K562 (cell line): ENCODE results near the gene ROR2. TPM values are rescaled to one million over a fixed set of nuclear protein-coding genes. Genes with fewer than 3 reads are reported as not detected.

ENCODE experiments used
- ATAC-seq: fragments of 200-7000 bp; cut with Tn5 transposase; 3 replicates; pipeline ENCODE4 v1.9.1; 2020; ENCODE audit warnings: moderate library complexity
- BruUV-seq: library from RNA; stranded (reverse); fragments of 400-500 nt; replicated peaks from 2 replicates; lab custom pipeline; 2021; lab: Mats Ljungman, UMichigan
- CTCF ChIA-PET: fragments of 300-600 bp; formaldehyde crosslinking; extraction: SDS; loops from one replicate; lab custom pipeline; 2021; ENCODE audit warnings: low intra/inter-chr PET ratio; lab: Yijun Ruan, JAX
- POLR2A ChIA-PET: fragments of 300-600, 350-650 bp; sonication (Branson Sonifier 250); formaldehyde crosslinking; extraction: SDS; loops from one replicate; lab custom pipeline; 2021; ENCODE audit warnings: antibody characterized with exemption, inconsistent platforms; lab: Yijun Ruan, JAX
- DNase-seq, 4 experiments: peaks; one replicate each; pipeline versions ENCODE4 v3.0.0 to v3.0.0-alpha.2; 2011 to 2018; ENCODE audit warnings: low spot score in 3 of 4, mixed read lengths in 3 of 4; ENCODE audit errors: extremely low read depth in 1 of 4
- FAIRE-seq: peaks from 2 replicates; lab custom pipeline; 2011; peaks lifted over from hg19 to GRCh38; lab: Jason Lieb, UNC
- H2AFZ ChIP-seq: 2 replicates; pipeline ENCODE4 v1.6.0; 2011; ENCODE audit warnings: low read depth, low read length, control low read depth, inconsistent platforms
- H3K27ac ChIP-seq: fragments of 200-600 bp; 3 replicates; pipeline ENCODE4 v1.8.0; 2011; ENCODE audit warnings: low read depth, mild to moderate bottlenecking, control low read depth, inconsistent platforms, low read length, moderate library complexity, mixed read lengths; ENCODE audit errors: extremely low read depth
- H3K27me3 ChIP-seq, 2 experiments: fragments of 300-600 bp in 1 of 2; 2 replicates in 1 of 2; 3 replicates in 1 of 2; pipeline versions ENCODE4 v1.6.0 to v1.8.0; 2011; ENCODE audit warnings: inconsistent platforms in 2 of 2, low read length in 2 of 2, mild to moderate bottlenecking in 1 of 2, mixed read lengths in 1 of 2, moderate library complexity in 1 of 2; ENCODE audit not compliant: control insufficient read depth in 2 of 2, insufficient read depth in 2 of 2
- H3K36me3 ChIP-seq: fragments of 300-600 bp; 3 replicates; pipeline ENCODE4 v1.8.0; 2011; ENCODE audit warnings: mild to moderate bottlenecking, low read length, inconsistent platforms; ENCODE audit not compliant: control insufficient read depth, insufficient read depth
- H3K4me1 ChIP-seq, 2 experiments: fragments of 200-600 bp in 1 of 2; replicated peaks in 1 of 2; 2 replicates in 1 of 2; 3 replicates in 1 of 2; pipeline versions ENCODE4 v1.5.1 to v1.8.0; 2011; ENCODE audit warnings: inconsistent platforms in 2 of 2, low read length in 2 of 2, mild to moderate bottlenecking in 1 of 2, mixed read lengths in 1 of 2, moderate library complexity in 1 of 2; ENCODE audit not compliant: control insufficient read depth in 2 of 2, insufficient read depth in 2 of 2
- H3K4me2 ChIP-seq: 2 replicates; pipeline ENCODE4 v1.6.1; 2011; ENCODE audit warnings: low read length, control low read depth, inconsistent platforms, mixed read lengths; ENCODE audit not compliant: insufficient read depth
- H3K4me3 ChIP-seq: fragments of 200-600 bp; sonication (generic), shearing (Covaris generic); 2 replicates; pipeline ENCODE4 v1.5.1; 2016; ENCODE audit warnings: control low read depth, inconsistent platforms
- H3K79me2 ChIP-seq: fragments of 200-600 bp; 3 replicates; pipeline ENCODE4 v1.8.0; 2011; ENCODE audit warnings: low read length, inconsistent platforms; ENCODE audit not compliant: control insufficient read depth, insufficient read depth
- H3K9ac ChIP-seq, 2 experiments: 2 replicates each; pipeline versions ENCODE4 v1.6.0 to v1.6.1; 2011; ENCODE audit warnings: low read depth in 2 of 2, low read length in 2 of 2, control low read depth in 1 of 2, inconsistent platforms in 1 of 2, mild to moderate bottlenecking in 1 of 2, mixed read lengths in 1 of 2; ENCODE audit not compliant: insufficient read depth in 1 of 2
- H3K9me1 ChIP-seq: one replicate; pipeline ENCODE4 v1.6.0; 2011; ENCODE audit warnings: inconsistent platforms, mild to moderate bottlenecking, low read length, moderate library complexity; ENCODE audit not compliant: control insufficient read depth, insufficient read depth
- H3K9me3 ChIP-seq: replicated peaks from 2 replicates; pipeline ENCODE4 v1.5.1; 2011; ENCODE audit warnings: low read depth, low read length, inconsistent platforms; ENCODE audit not compliant: control insufficient read depth, insufficient read depth
- H4K20me1 ChIP-seq: replicated peaks from 2 replicates; pipeline ENCODE4 v1.6.1; 2011; ENCODE audit warnings: low read length, inconsistent platforms, mixed read lengths; ENCODE audit not compliant: control insufficient read depth, insufficient read depth
- HDAC6 ChIP-seq: IDR thresholded peaks from 2 replicates; pipeline ENCODE4 v1.6.1; 2012; ENCODE audit warnings: low read depth, mild to moderate bottlenecking, control low read depth, inconsistent platforms, low read length, moderate library complexity
- MBD2 ChIP-seq: sonication (generic); IDR thresholded peaks from 2 replicates; pipeline ENCODE4 v1.6.1; 2016; ENCODE audit warnings: low read depth, borderline replicate concordance
- PPARD ChIP-seq: fragments of 250-450 bp; sonication (Bioruptor Pico); IDR thresholded peaks from 2 replicates; pipeline ENCODE4 v1.8.0; 2022; ENCODE audit warnings: inconsistent platforms, mild to moderate bottlenecking, moderate library complexity
- SREBF1 ChIP-seq: fragments of 150-350 bp; IDR thresholded peaks from 2 replicates; pipeline ENCODE4 v1.6.1; 2014; ENCODE audit warnings: antibody characterized with exemption, low read depth, low read length, borderline replicate concordance
- SREBF2 ChIP-seq: sonication (generic); formaldehyde crosslinking; IDR thresholded peaks from 2 replicates; pipeline ENCODE4 v1.4.0; 2020; ENCODE audit warnings: mild to moderate bottlenecking, missing genetic modification reagents
- ZSCAN32 ChIP-seq: fragments of 450-650 bp; formaldehyde crosslinking; IDR thresholded peaks from 2 replicates; pipeline ENCODE4 v1.4.0; 2020; ENCODE audit warnings: mild to moderate bottlenecking, moderate library complexity
- WGBS: fragments of 100-300 bp; shearing (Covaris generic); methylation state at CpG from one replicate; pipeline ENCODE4 v1.1.6; 2016; ENCODE audit warnings: low coverage, mixed read lengths; ENCODE audit not compliant: insufficient coverage; ENCODE audit errors: missing lambda C conversion rate; 5-methylcytosine and 5-hydroxymethylcytosine counted together
- in situ Hi-C: fragments of 300-500 bp; cut with MboI; formaldehyde crosslinking; loops from 4 replicates; pipeline ENCODE4 v1.15.0; 2018; ENCODE audit warnings: inconsistent platforms, mixed read lengths
- intact Hi-C: fragments of 100-400 bp; cut with micrococcal nuclease; formaldehyde crosslinking; loops from 2 replicates; pipeline ENCODE4 v1.14.2; 2022
- polyA plus RNA-seq, 8 experiments: library from polyadenylated mRNA; depleted of rRNA in 4 of 8; stranded (reverse) in 5 of 8; unstranded in 3 of 8; fragments of >200 nt; fragmentation: Nextera tagmentation in 2 of 8; fragmentation: Illumina TruSeq in 1 of 8; extraction: Ambion mirVana in 2 of 8; extraction: Trizol in 1 of 8; gene quantifications; 2 replicates each; pipeline versions ENCODE4 v1.2.1 to v1.2.3, GENCODE V29; 2011 to 2014; ENCODE audit warnings: inconsistent platforms in 1 of 8, missing spikeins in 1 of 8
- total RNA-seq, 7 experiments: library from RNA; depleted of rRNA in 6 of 7; stranded (reverse); fragments of >200 nt in 6 of 7; fragmentation: Illumina TruSeq in 2 of 7; extraction: Trizol in 2 of 7; gene quantifications; 2 replicates each; pipeline versions ENCODE4 v1.2.1 to v1.2.3, GENCODE V29; 2011 to 2021; ENCODE audit warnings: low replicate concordance in 1 of 7
- TF ChIP-seq, protein P1 (sequence below): sonication (generic); IDR thresholded peaks from 2 replicates; pipeline ENCODE4 v1.6.1; 2016

The ROR2 gene
- total and polyA plus RNA-seq, 9 of the 15 experiments (the other 6 are each of a cell fraction or from before 2014, with no cell fraction given) = 5.6 to 33.8 (median 15.3) TPM

- 66% methylated on average over 14 of the region's 14 CpGs for WGBS
- no TSS peak for BruUV-seq
Observed at GRCh38 chr9:91714874-91715615, 235.0 kb downstream of the ROR2 start.

More at GRCh38 chr9:91714874-91715615, 235.0 kb downstream of the ROR2 start:
- Histone ChIP-seq H3K79me2 (no peaks in the 10 kb centered on the region), H3K4me1 (peaks cover 0 to 2% of the 10 kb centered on the region in 2 experiments; a peak in 1 of 5 replicates), H3K4me2 (no peak overlapping the region), H3K9me3 (peaks cover 2% of the 10 kb centered on the region; the same call in 1 of the 2 replicates), H2AFZ (no peak overlapping the region), H3K36me3 (no peaks in the 10 kb centered on the region), H3K9me1 (no peaks in the 10 kb centered on the region), H3K4me3 (no peak overlapping the region), H4K20me1 (no peaks in the 10 kb centered on the region), H3K27ac (no peak overlapping the region), H3K9ac (no peak overlapping the region), H3K27me3 (no peaks in the 10 kb centered on the region; a peak in 1 of 5 replicates)
- no peak for FAIRE-seq
- ATAC-seq = no peak
- POLR2A ChIA-PET = interaction anchor here (0.6 kb wide), 2 partner anchors 9 to 800 kb away, joined by 4 read pairs; no protein-coding TSS in a partner anchor
- no peak for TF ChIP-seq HDAC6
- no peak for TF ChIP-seq SREBF1
- no peak for TF ChIP-seq MBD2
- TF ChIP-seq, protein P1, sequence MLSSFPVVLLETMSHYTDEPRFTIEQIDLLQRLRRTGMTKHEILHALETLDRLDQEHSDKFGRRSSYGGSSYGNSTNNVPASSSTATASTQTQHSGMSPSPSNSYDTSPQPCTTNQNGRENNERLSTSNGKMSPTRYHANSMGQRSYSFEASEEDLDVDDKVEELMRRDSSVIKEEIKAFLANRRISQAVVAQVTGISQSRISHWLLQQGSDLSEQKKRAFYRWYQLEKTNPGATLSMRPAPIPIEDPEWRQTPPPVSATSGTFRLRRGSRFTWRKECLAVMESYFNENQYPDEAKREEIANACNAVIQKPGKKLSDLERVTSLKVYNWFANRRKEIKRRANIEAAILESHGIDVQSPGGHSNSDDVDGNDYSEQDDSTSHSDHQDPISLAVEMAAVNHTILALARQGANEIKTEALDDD = no peak
- TF ChIP-seq SREBF2 (CRISPR knock-in tag) = no peak
- TF ChIP-seq PPARD (CRISPR knock-in tag) = no peak
- TF ChIP-seq ZSCAN32 = no peak
- in situ Hi-C loops (no loop called here), intact Hi-C loops (no loop called here)
- DNase-seq = no peak
- CTCF ChIA-PET = interaction anchor here (0.6 kb wide), 1 partner anchor 1445 kb away, joined by 7 read pairs; no protein-coding TSS in a partner anchor
